Measurements from ENCODE around the gene KCNAB1.
"Not testable (repeated sequence)": the region's sequence is repeated elsewhere in the genome, so short reads cannot be mapped to it uniquely, and the experiment has no call there.

KCNAB1 gene

DNA sequence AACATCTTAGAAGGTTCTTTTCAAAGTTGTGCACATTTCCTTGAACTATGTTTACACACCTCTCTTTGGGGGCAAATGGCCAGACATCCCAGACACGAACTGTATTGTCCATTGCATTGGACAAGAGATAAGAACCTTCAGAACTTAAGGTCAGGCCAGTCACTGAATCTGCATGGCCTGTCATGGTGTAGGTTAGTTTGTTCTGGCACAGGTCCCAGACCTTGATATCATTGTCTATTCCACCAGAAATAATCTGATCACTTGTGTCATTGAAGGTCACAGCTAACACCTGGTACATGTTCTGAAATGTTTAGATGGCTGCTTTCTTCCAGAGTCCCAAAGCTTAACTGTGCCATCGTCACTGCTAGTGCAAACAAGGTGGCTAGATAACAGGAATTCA is 55.7 kb downstream of the KCNAB1 start:
- no peak for DNase-seq (ENCODE audit: low read depth in 2 of 2)

DNA sequence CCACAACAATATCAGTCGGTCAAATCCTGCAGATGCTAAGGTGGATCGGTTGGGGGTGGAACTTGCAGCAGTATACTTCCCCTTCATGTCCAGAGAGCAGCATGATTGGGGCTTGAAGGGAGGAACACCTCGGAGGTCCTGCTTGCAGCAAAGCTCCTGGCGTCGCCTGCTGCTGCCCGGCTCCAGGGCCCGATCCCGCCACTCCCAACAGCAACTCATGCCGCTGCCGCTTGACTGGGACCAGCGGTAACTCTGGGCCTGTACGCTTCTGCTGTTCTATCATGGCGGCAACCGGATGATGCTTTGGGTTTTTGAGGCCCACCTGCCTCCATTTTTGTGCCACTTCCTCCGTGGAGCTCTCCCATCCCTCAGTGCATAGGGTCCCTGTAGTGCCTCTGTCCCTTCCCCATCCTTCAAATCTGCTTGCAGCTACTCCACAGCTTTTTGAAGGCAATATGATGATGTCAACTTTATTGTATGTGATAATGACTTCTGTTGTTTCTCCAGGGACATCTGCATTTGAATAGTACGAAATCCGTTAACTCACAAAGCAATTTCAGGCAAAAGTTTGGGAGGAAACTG is 56.3 kb downstream of the KCNAB1 start:
- no peak for DNase-seq (ENCODE audit: low read depth in 2 of 2)

DNA sequence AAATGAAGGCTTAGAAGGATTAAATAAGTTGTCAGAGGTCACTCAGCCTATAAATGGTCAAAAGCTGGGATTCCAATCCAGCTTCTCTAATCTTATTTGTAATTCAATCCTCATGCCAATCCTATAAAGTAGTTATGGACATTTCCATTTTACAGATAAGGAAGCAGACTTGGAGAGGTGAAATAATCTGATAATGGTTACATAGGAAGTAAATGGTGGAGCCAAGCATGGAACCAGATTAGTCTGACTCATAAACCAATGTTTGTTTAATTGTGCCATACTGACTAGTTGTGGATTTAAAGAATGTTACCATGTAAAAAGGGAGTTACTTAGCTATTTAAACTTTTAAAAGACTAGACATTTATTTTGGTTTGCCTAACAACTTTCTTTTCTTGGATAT is 59.7 kb downstream of the KCNAB1 start:
- no peak for DNase-seq (ENCODE audit: low read depth in 2 of 2)

DNA sequence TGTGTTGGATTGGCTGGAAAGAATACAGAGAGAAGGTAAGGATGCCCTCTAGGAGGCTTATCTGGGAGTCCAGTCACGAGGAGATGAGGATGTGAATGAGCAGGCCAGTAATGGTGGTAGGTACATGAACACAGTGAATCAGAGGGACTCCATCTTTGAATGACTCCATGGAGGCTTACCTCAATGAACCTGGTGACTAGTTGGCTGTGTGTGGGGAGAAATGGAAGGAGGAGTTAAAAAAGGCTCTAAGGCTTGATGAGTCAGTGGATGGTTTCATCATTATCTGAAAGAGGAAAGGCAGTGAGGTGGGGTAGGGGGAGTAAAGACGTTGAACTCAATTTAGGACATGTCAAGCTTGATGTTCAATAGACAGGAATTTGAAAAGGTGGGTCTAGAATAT is 61.1 kb downstream of the KCNAB1 start:
- DNase-seq (ENCODE audit: low read depth in 2 of 2): no peak

DNA sequence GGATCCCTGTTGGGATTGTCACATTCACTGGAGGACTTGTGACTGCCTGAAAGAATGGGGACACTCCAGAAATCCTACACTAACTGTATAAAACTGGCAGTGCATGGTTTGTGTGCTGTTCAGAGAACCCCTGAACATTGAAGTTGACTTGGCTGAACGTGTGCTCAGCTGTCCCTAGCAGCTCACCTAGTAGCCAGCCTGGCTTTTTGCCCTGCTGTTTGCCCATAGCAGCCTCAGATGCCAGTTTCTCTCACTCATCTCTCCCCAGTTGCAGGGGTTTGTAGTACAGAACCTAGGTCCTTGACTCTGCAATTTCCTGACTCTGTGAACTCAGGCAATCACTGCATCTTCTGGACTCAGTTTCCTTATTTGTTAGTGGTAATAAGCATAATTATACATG is 63.0 kb downstream of the KCNAB1 start:
- no peak for DNase-seq (ENCODE audit: low read depth in 2 of 2)

DNA sequence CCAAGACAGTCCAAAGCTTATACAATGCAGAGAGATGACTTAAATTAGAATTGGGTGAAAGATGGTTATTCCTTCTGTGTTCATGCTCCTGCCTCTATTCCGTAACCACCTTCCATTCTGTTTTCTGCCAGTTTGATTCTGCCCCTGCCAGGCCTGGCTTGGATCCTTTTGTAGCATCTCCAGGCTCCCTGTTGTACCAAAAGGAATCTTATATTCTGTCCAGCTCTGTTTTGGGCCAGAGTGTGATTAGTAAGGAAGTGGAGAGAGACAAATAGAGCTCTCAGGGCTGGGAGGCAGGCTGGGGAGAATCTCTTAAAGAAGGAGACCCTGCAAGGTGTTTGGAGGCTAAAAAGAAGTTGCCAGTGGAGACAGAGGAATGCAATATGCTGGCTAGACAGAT is 63.8 kb downstream of the KCNAB1 start:
- no peak for DNase-seq (ENCODE audit: low read depth in 2 of 2)

DNA sequence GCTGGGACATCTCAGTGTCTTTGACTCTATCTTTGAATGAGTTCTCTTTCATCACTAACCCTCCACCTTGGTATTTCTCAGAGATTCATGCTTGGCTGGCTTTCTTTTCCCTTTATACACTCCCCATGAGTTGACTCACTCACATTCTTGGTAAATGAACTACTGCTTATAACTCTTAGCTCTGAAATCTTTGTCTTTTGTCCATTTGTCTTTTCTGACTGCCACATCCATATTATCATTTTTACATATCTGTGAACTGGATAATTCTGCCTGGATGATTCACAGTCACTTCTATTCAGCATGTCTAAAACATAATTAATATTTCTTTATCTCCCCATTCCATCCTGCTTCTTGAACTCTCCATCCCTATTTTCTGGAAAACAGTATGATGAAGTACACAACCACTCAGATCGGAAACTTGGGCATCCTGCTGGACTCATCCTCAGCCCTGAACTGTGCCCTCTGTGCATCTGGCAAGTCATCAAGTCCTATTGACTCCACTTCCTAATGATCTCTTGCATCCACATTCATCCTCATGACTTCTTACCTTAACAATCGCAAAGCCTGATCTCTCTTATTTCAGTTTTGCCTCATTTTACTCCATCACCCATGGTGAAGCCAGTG is 66.9 kb downstream of the KCNAB1 start:
- DNase-seq (ENCODE audit: low read depth in 2 of 2): no peak

DNA sequence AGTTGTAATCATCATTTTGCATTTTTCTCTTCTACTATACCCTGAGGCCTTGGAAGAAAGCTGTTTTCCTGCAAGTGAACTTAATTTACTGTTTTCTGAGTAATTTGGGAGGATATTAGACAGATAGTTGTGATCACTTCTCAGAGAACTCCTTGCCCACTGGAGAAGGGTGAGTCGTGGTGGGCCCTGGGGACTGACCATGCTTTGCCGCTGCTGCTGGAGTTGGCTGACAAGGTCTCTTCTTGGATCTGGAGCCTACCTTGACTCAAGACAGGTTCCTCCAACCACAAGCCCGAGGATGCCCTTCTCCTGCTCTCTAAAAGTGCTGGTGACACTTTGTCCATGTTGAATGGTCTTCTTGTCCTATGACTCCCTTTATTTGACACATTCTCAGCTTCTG is 68.4 kb downstream of the KCNAB1 start:
- no peak for DNase-seq (ENCODE audit: low read depth in 2 of 2)

DNA sequence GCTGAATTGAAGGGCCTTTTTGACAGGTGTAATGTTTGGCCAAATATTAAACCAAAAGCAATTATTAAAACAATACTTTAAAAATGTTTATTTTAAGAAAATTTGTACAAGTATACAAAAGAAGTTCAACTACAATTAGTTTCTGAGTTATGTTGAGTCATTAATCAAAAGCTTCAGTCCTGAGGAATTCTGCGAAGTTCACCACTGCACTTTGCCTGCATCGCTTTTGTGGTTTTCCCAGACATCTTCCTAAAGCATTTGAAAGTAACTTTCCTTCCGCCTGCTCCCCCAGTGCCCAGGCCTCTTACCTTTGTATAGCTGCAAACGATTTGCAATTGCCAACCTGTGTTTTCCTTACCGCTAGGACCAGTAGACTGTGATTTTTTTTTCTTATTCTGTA is 69.5 kb downstream of the KCNAB1 start:
- no peak for DNase-seq (ENCODE audit: low read depth in 2 of 2)

DNA sequence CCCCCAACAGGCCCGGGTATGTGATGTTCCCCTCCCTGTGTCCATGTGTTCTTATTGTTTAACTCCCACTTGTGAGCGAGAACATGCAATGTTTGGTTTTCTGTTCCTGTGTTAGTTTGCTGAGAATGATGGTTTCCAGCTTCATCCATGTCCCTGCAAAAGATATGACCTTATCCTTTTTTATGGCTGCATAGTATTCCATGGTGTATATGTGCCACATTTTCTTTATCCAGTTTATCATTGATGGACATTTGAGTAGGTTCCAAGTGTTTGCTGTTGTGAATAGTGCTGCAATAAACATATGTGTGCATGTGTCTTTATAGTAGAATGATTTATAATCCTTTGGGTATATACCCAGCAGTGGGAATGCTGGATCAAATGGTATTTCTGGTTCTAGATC is 74.6 kb downstream of the KCNAB1 start:
- not testable (repeated sequence) for DNase-seq (ENCODE audit: low read depth in 2 of 2)

DNA sequence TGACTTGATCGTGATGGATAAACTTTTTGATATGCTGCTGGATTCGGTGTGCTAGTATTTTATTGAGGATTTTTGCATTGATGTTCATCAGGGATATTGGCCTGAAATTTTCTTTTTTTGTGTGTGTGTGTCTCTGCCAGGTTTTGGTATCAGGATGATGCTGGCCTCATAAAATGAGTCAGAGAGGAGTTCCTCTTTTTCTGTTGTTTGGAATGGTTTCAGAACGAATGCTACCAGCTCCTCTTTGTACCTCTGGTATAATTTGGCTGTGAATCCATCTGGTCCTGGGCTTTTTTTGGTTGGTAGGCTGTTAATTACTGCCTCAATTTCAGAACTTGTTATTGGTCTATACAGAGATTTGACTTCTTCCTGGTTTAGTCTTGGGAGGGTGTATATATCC is 76.8 kb downstream of the KCNAB1 start:
- DNase-seq (ENCODE audit: low read depth in 2 of 2): not testable (repeated sequence)

DNA sequence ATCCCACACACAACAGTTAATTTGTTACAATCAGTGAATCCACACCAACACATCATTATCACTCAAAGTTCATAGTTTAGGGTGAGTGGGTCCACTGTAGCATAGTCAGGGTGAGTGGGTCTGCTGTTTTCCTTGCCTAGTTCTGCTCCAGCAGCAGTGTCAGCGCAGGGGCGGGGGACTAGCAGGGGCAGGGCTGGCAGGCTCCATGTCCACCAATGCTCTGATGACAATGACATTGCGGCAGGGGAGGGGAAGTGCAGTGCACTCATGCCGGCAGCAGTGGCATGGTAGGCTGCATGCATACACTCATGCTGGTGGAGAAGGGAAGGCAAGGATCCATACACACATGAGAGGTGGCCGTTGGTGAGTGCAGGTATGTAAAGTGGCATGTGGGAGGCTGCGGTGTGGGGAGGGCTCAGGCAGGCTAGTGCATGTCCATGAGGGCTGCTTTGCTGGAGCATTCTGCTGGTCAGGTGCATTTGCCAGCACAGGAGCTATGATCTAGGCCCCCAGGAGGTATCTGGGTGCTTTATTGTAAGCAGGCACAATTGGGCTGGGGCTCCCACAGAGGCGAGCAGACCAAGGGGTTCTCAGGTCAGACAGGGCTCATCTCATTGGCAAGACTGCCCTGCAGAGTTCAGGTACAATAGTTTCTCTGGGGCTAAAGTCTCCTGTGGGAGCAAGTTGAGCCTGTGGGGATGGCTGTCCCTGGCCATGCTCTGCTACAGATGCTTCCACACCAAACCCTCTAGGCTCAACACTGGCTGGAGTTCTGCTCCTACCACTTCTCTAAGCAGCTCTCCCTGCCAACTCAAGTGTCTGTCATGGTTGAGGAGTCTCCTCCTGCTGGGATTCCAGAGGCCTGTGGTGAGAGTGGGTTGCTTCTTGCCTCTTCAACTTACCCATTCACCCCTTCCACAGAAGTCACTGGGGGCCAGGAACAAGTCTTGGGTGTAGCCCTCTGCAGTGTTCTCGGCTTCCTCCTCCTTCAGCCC is 81.3 kb downstream of the KCNAB1 start:
- DNase-seq (ENCODE audit: low read depth in 2 of 2): no peak

DNA sequence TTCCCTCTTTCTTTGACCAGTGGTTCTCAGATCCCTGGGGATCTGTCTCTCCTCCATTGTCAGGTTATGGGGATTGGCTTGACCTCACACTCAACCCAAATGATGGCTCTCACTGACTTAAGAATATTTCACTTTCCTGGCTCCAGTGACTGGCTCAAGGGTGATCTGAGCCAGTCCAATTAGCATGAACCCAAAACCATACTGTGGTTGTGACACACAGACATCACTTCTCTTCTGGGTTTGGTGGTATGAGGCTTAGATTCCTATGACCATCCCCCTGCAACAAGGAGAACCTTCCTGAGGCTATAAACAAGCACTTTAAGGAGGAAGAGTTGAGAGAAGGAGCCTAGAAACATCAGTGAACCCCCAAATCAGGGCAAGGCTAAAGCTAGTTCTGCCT is 85.8 kb downstream of the KCNAB1 start:
- no peak for DNase-seq (ENCODE audit: low read depth in 2 of 2)

DNA sequence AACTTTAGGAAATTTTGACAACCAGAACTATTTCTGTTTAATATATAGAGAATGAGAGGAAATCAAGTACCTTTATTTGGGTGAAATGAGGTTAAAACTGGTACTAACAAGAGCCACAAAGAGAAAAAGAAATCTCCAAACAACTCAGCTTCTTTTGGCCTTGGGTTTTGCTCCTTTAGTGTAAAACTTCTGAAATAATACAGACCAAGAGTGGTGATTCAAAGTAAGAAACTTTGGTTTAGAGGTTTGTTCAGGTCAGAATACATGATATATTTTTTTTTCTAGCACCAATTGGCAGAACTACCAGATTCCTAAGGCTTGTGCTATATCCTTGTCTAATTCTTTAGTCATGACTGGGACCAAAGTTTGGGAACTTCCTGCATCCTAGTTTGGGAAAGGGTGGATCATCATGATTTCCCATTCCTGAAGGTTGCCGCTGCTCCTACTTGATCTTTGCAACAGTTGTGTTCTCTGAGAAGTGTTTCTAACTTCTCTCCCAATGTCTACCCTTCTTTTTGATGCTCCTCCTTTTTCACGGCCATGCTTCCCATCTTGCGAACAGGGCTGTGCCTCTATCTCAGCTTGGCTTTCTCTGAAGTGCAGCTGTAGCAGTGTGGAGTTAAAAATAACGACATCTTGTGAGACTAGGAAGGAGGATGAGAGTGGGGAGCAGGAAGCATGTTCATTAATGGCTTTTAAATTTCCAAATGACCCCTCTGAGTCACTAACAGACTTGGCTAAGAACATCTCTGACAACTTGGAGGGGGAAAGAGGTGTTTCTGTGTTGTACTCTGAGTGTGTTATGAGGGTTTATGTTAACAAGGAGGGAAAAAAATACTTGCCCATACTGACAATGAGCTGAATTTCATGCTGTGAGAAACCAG is 87.7 kb downstream of the KCNAB1 start:
- DNase-seq (ENCODE audit: low read depth in 2 of 2): no peak

DNA sequence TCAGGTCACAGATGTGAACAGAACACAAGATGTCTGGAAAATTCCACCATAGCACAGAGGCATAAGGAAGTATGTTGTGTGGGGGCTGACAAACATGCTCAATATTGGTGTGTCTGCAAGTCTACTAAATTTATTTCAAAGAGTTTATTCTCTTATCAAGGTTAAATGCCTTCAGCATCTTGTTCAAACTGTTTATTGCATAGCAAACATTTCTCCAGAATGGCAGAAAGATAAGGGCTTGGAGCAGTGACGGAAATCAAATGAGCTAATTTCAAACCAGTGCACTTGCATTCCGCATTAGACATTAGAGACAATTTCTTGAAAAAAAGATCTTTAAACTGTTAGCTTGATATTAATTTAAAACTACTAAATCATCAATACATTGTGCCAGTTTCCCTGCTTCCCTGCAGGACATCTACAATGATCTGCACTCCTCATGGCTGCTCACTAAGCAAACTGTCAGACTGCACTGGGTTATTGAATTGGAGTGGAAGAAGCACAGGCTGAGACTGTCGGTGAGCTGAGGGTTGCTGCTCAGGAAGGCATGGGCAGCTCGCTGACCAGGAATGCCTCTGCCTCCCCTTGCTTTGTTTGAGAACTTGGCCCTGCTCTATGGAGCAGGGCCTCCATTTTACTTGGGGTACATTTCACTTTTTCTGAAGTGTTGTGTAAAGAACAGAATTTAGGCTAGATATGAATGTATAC is 89.4 kb downstream of the KCNAB1 start:
- DNase-seq (ENCODE audit: low read depth in 2 of 2): no peak

DNA sequence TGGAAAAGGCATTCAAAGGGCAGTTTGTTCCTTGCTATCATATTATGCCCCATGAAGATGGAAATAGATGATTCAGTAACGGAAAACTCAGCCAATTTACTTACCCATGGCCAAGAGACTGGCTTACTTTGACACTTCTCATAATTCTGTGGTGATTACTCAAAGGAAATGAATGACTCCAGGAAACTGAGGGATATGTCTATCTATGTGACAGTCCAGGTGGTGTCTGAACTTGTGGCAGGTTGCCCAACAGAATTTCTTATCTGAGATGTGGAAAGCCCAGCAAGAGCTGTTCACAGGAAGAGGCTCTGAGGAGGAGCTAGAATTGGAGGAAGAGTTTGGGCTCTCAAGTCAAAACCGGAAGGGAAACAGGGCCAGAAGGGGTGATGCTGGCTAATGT is 91.2 kb downstream of the KCNAB1 start:
- DNase-seq (ENCODE audit: low read depth in 2 of 2): no peak

DNA sequence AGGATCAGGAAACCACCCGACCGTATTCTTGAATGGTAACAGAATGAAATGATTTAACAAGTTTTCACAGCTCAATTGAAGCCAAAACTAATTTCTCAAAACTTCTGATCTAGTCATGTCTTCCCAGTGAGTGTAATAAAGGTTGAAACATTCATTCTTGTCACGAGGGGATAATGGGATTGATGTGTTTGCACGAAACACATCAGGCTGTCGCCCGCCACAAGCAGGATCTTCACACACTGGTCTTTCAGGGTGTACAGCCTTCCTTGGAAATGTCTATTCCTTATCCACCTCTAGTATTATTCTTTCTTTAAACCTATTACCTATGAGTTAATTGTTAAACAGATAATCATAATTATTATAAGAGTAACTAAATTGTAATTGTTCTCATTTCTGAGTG is 94.3 kb downstream of the KCNAB1 start:
- no peak for DNase-seq (ENCODE audit: low read depth in 2 of 2)

DNA sequence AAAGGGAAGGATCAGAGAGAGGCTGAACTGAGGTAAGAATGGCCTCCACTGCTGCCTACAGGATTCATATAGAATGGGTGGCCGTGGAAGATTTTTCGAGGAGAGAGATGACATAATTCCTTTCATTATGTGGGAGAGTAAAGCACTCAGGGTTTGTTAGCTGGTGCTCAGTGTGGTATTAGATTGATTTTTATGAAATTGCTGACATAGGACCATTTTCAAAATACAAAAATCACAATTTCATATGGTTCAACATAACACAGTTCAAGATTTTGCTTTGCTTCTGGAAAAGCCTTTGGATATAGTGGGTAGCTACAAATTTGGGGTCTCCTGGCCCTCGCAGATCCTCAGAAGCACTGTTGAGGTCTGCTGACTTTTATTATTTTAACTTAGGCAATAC is 95.4 kb downstream of the KCNAB1 start:
- DNase-seq (ENCODE audit: low read depth in 2 of 2): no peak

DNA sequence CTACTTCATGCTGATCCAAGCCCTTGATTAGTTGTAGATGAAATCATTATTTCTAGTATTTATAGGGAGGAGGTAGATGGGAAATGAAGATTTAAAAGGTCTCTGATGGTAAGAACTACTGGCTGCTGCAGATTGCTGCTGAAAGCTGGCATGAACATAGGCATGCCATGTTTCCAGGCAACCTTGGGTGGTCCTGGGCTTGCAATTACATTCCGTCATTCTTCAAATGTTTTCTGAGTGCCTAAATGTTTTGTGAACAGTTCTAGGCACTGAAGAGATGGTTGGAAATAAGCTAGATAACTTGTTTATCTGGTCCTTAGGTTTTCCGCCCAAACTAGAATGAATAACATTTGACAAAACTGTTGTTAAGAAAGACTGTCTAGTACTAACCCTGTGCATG is 95.8 kb downstream of the KCNAB1 start:
- no peak for DNase-seq (ENCODE audit: low read depth in 2 of 2)

DNA sequence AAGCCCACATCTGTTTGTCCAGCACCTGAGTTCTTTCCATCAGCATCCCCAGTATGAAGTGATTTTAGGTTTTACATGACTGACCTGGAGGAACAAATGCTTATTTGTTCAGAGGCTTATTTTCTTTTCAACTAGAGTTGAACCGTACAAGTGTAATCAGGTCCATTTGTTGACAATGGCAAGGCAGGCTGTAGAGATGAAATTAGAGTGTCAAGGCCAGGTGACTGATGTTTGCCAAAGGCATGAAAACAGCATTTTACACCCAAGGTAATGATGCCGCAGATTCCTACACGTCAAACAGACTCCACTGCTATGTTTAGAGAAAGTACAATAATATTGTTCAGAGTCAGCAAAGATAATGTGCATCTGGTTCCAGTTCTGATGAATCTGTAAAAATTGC is 96.5 kb downstream of the KCNAB1 start:
- no peak for DNase-seq (ENCODE audit: low read depth in 2 of 2)

DNA sequence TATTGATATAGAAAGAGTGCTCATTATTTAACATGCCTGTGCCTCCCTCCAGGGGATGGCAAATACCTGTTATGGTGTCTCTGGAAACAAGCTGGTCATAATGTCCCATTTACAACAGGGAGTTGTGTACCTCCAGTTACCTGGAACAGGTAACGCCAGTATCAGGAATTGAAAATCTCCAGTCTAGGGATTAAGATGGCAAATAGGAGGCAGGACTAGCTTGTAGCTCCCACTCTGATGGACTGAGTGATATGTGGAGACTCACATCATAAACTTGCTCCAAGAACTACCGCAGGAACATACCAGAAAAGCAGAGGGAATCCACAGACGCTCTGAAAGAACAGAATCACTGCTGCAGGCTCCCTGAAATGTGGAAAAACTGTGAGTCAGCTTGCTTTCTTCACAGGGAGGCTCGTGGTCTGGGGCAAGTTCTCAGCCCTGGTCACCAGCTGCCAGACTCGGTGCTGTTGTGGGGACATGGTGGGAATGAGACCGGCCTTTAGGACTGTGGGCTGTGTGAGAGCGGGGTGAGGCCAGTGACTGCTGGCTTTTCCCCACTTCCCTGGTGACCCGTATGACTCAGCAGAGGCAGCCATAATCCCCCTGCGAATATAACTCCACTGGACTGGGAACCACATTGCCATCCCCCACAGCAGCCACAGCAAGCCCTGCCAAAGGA is 97.4 kb downstream of the KCNAB1 start:
- DNase-seq (ENCODE audit: low read depth in 2 of 2): no peak

Data from stimulated activated CD8-positive, alpha-beta memory T cell treated with anti-CD3 and anti-CD28 coated beads, Interleukin-2, amount 100 ng/mL, for 1 hour (primary cell).